ENCODE measurements around the gene NOP16. TPM values are rescaled to one million over a fixed set of nuclear protein-coding genes. Genes with fewer than 3 reads are reported as not detected.

The NOP16 gene
- total RNA-seq, 4 donors from 2014 or later: 7.5 to 23.4 (median 10.8) TPM

GRCh38 chr5:176381979-176382378 lies 6.4 kb downstream of the NOP16 start:
- no peak overlapping the region for H3K4me3 ChIP-seq
- DNase-seq (ENCODE audit: extremely low spot score): no peak
- H3K27ac ChIP-seq (replicated peaks in 1 of 4): peak overlapping the region; percentile 71 to 79 (median 78)
- intact Hi-C loops (cut with DNase I): no loop called here
- no peaks in the 10 kb centered on the region for H3K27me3 ChIP-seq
- H3K36me3 ChIP-seq: peaks cover 21 to 47% (median 45%) of the 10 kb centered on the region in 4 donors
- 88% methylated on average over 3 of the region's 3 CpGs for WGBS
- peaks cover 18 to 32% (median 27%) of the 10 kb centered on the region in 4 donors for H3K4me1 ChIP-seq
- H3K9me3 ChIP-seq: no peaks in the 10 kb centered on the region
- TF ChIP-seq POLR2A (IDR thresholded peaks at IDR 0.05; ENCODE audit: low read depth) (no peak), POLR2AphosphoS5 (IDR thresholded peaks at IDR 0.05) (no peak), CTCF (IDR thresholded peaks at IDR 0.05) (no peak), EP300 (IDR thresholded peaks at IDR 0.05) (no peak)

GRCh38 chr5:176381423-176381822 lies 7.0 kb downstream of the NOP16 start:
- intact Hi-C loops (cut with DNase I): no loop called here
- TF ChIP-seq POLR2AphosphoS5 (IDR thresholded peaks at IDR 0.05) (peak; percentile 8 to 37), POLR2A (IDR thresholded peaks at IDR 0.05; ENCODE audit: low read depth) (no peak)
- Histone ChIP-seq H3K4me3 (no peak overlapping the region), H3K9me3 (no peaks in the 10 kb centered on the region), H3K36me3 (peaks cover 21 to 47% (median 43%) of the 10 kb centered on the region in 4 donors), H3K27me3 (no peaks in the 10 kb centered on the region), H3K4me1 (peaks cover 15 to 27% (median 22%) of the 10 kb centered on the region in 4 donors), H3K27ac (replicated peaks in 1 of 4) (peak overlapping the region; percentile 71 to 79 (median 78))
- DNase-seq (ENCODE audit: extremely low spot score): no peak
- 50% methylated on average over 3 of the region's 3 CpGs for WGBS

- DNase-seq (ENCODE audit: extremely low spot score): no peak
- no peak overlapping the region for H3K4me3 ChIP-seq
- intact Hi-C loops (cut with DNase I): no loop called here
- H3K36me3 ChIP-seq: peaks cover 15 to 37% (median 32%) of the 10 kb centered on the region in 4 donors
- TF ChIP-seq POLR2AphosphoS5 (IDR thresholded peaks at IDR 0.05): no peak
- TF ChIP-seq CTCF (IDR thresholded peaks at IDR 0.05): no peak
- TF ChIP-seq EP300 (IDR thresholded peaks at IDR 0.05): no peak
- no peak for TF ChIP-seq POLR2A (IDR thresholded peaks at IDR 0.05; ENCODE audit: low read depth)
- 82% methylated on average over 3 of the region's 3 CpGs for WGBS
- no peak overlapping the region for H3K27ac ChIP-seq (replicated peaks in 1 of 4)
- H3K27me3 ChIP-seq: no peaks in the 10 kb centered on the region
- H3K4me1 ChIP-seq: peaks cover 15 to 23% (median 20%) of the 10 kb centered on the region in 4 donors
- no peaks in the 10 kb centered on the region for H3K9me3 ChIP-seq
Measured at GRCh38 chr5:176379881-176380280, 8.5 kb downstream of the NOP16 start.

GRCh38 chr5:176373100-176373818 lies 15.1 kb downstream of the NOP16 start:
- peak overlapping the region in 3 of 4 donors; percentile 21 to 50 (median 37) for H3K27ac ChIP-seq (replicated peaks in 1 of 4)
- intact Hi-C loops (cut with DNase I): no loop called here
- H3K27me3 ChIP-seq: no peaks in the 10 kb centered on the region
- 63% methylated on average over 7 of the region's 7 CpGs for WGBS
- H3K4me1 ChIP-seq: peaks cover 16 to 25% (median 18%) of the 10 kb centered on the region in 4 donors
- no peak for TF ChIP-seq POLR2AphosphoS5 (IDR thresholded peaks at IDR 0.05)
- TF ChIP-seq POLR2A (IDR thresholded peaks at IDR 0.05; ENCODE audit: low read depth): no peak
- no peak for TF ChIP-seq EP300 (IDR thresholded peaks at IDR 0.05)
- TF ChIP-seq CTCF (IDR thresholded peaks at IDR 0.05): no peak
- DNase-seq (ENCODE audit: extremely low spot score): no peak
- H3K9me3 ChIP-seq: no peaks in the 10 kb centered on the region
- peaks cover 8 to 44% (median 29%) of the 10 kb centered on the region in 4 donors for H3K36me3 ChIP-seq
- H3K4me3 ChIP-seq: no peak overlapping the region

- WGBS: 94% methylated on average over 13 of the region's 13 CpGs
- Histone ChIP-seq H3K27ac (replicated peaks in 1 of 4) (peak overlapping the region in 3 of 4 donors; percentile 21 to 50 (median 37)), H3K4me3 (no peak overlapping the region), H3K4me1 (peaks cover 16 to 28% (median 26%) of the 10 kb centered on the region in 4 donors), H3K9me3 (no peaks in the 10 kb centered on the region), H3K36me3 (peaks cover 8 to 56% (median 40%) of the 10 kb centered on the region in 4 donors), H3K27me3 (no peaks in the 10 kb centered on the region)
- DNase-seq (ENCODE audit: extremely low spot score): no peak
- intact Hi-C loops (cut with DNase I): no loop called here
- TF ChIP-seq POLR2A (IDR thresholded peaks at IDR 0.05; ENCODE audit: low read depth) (no peak), POLR2AphosphoS5 (IDR thresholded peaks at IDR 0.05) (no peak), CTCF (IDR thresholded peaks at IDR 0.05) (no peak), EP300 (IDR thresholded peaks at IDR 0.05) (no peak)
Measured at GRCh38 chr5:176371621-176372539, 16.5 kb downstream of the NOP16 start.
